CD14-positive monocyte (primary cell): ENCODE measurements around the gene UBE2U. TPM values are rescaled to one million over a fixed set of nuclear protein-coding genes. Genes with fewer than 3 reads are reported as not detected.

Experiments used
- DNase-seq, 3 donors: peaks; one replicate each; pipeline ENCODE4 v3.0.0-alpha.2; 2011 to 2022
- H2AFZ ChIP-seq: 2 replicates; pipeline ENCODE4 v1.6.0; 2012; ENCODE audit warnings: mild to moderate bottlenecking, low read depth, low read length, inconsistent platforms; ENCODE audit not compliant: insufficient read depth, poor library complexity, severe bottlenecking
- H3K27ac ChIP-seq, 2 donors: 1 replicate in 1 of 2; 2 replicates in 1 of 2; pipeline ENCODE4 v1.5.1; 2012 to 2013; ENCODE audit warnings: low read length in 2 of 2, control low read depth in 1 of 2, inconsistent platforms in 1 of 2, low read depth in 1 of 2, mild to moderate bottlenecking in 1 of 2
- H3K27me3 ChIP-seq, 2 donors: one replicate each; pipeline versions ENCODE4 v1.6.0 to v1.6.1; 2011 to 2013; ENCODE audit warnings: low read length in 2 of 2; ENCODE audit not compliant: control insufficient read depth in 2 of 2, insufficient read depth in 2 of 2
- H3K36me3 ChIP-seq, 2 donors: replicated peaks in 1 of 2; 1 replicate in 1 of 2; 2 replicates in 1 of 2; pipeline versions ENCODE4 v1.5.1 to v1.6.1; 2012 to 2013; ENCODE audit warnings: low read length in 2 of 2, control low read depth in 1 of 2, inconsistent platforms in 1 of 2, mild to moderate bottlenecking in 1 of 2; ENCODE audit not compliant: insufficient read depth in 2 of 2, control insufficient read depth in 1 of 2
- H3K4me1 ChIP-seq, 2 donors: 1 replicate in 1 of 2; 2 replicates in 1 of 2; pipeline versions ENCODE4 v1.5.1 to v1.6.1; 2012 to 2013; ENCODE audit warnings: low read length in 2 of 2, control low read depth in 1 of 2, inconsistent platforms in 1 of 2, mild to moderate bottlenecking in 1 of 2, moderate library complexity in 1 of 2; ENCODE audit not compliant: insufficient read depth in 2 of 2, control insufficient read depth in 1 of 2
- H3K4me2 ChIP-seq: replicated peaks from 2 replicates; pipeline ENCODE3; 2012; ENCODE audit warnings: low read length, moderate library complexity, mild to moderate bottlenecking; ENCODE audit not compliant: poor library complexity, severe bottlenecking; ENCODE audit errors: extremely low read depth
- H3K4me3 ChIP-seq, 3 experiments: fragments of 200-600 bp in 1 of 3; sonication (generic) in 1 of 3; replicated peaks in 1 of 3; 1 replicate in 2 of 3; 2 replicates in 1 of 3; pipeline ENCODE4 v1.5.1; 2011 to 2013; ENCODE audit warnings: low read length in 3 of 3, mild to moderate bottlenecking in 3 of 3, control low read depth in 2 of 3, low read depth in 2 of 3, inconsistent platforms in 1 of 3, moderate library complexity in 1 of 3
- H3K79me2 ChIP-seq: 2 replicates; pipeline ENCODE4 v1.6.0; 2012; ENCODE audit warnings: mild to moderate bottlenecking, control low read depth, inconsistent platforms, low read length, moderate library complexity; ENCODE audit not compliant: insufficient read depth
- H3K9ac ChIP-seq: 2 replicates; pipeline ENCODE4 v1.6.0; 2017; ENCODE audit warnings: low read length, mild to moderate bottlenecking; ENCODE audit not compliant: insufficient read depth, poor library complexity, severe bottlenecking
- H3K9me3 ChIP-seq, 2 donors: replicated peaks in 1 of 2; 1 replicate in 1 of 2; 2 replicates in 1 of 2; pipeline versions ENCODE4 v1.5.1 to v1.6.1; 2012 to 2013; ENCODE audit warnings: low read length in 2 of 2, control low read depth in 1 of 2; ENCODE audit not compliant: control insufficient read depth in 1 of 2, insufficient read depth in 1 of 2
- H4K20me1 ChIP-seq: 2 replicates; pipeline ENCODE4 v1.6.0; 2012; ENCODE audit warnings: mild to moderate bottlenecking, low read length, control low read depth, moderate library complexity; ENCODE audit not compliant: insufficient read depth
- H3K27ac Mint-ChIP-seq, 7 donors: one replicate each; pipeline ENCODE4 v1.8.0; 2020; ENCODE audit warnings: mild to moderate bottlenecking in 7 of 7, mixed read lengths in 7 of 7, moderate library complexity in 6 of 7, inconsistent platforms in 2 of 7
- H3K27me3 Mint-ChIP-seq, 3 donors: one replicate each; pipeline ENCODE4 v1.8.0; 2021 to 2022; ENCODE audit warnings: low read depth in 3 of 3, mild to moderate bottlenecking in 3 of 3, mixed read lengths in 3 of 3, moderate library complexity in 3 of 3, inconsistent platforms in 1 of 3
- H3K36me3 Mint-ChIP-seq, 2 donors: one replicate each; pipeline ENCODE4 v1.8.0; 2020; ENCODE audit warnings: mixed read lengths in 2 of 2, inconsistent platforms in 1 of 2, mild to moderate bottlenecking in 1 of 2
- H3K4me1 Mint-ChIP-seq: one replicate; pipeline ENCODE4 v1.8.0; 2020; ENCODE audit warnings: mild to moderate bottlenecking, mixed read lengths
- H3K4me3 Mint-ChIP-seq, 2 donors: one replicate each; pipeline ENCODE4 v1.8.0; 2020; ENCODE audit warnings: mild to moderate bottlenecking in 2 of 2, mixed read lengths in 2 of 2, moderate library complexity in 1 of 2
- H3K9me3 Mint-ChIP-seq, 7 donors: one replicate each; pipeline ENCODE4 v1.8.0; 2020 to 2022; ENCODE audit warnings: mixed read lengths in 7 of 7, mild to moderate bottlenecking in 6 of 7, moderate library complexity in 6 of 7, inconsistent platforms in 2 of 7
- CTCF ChIP-seq: fragments of 200-600 bp; IDR thresholded peaks from one replicate; pipeline ENCODE4 v1.8.0; 2022; ENCODE audit warnings: antibody characterized with exemption, mild to moderate bottlenecking
- WGBS: methylation state at CpG from one replicate; pipeline ENCODE4 v1.1.5; 2013; ENCODE audit warnings: missing lambda C conversion rate; ENCODE audit not compliant: insufficient coverage; 5-methylcytosine and 5-hydroxymethylcytosine counted together
- intact Hi-C, 2 donors: fragments of 100-400 bp; cut with micrococcal nuclease; formaldehyde crosslinking; loops; one replicate each; pipeline versions ENCODE4 v1.15.0 to v1.15.1; 2023
- polyA plus RNA-seq, 3 donors: library from polyadenylated mRNA; depleted of rRNA in 1 of 3; unstranded in 2 of 3; stranded (reverse) in 1 of 3; fragments of 300-500 nt in 2 of 3; fragments of >200 nt in 1 of 3; fragmentation: Illumina TruSeq in 2 of 3; gene quantifications; 1 replicate in 2 of 3; 2 replicates in 1 of 3; pipeline ENCODE4 v1.2.3, GENCODE V29; 2012 to 2021

The UBE2U gene
- polyA plus RNA-seq, 3 donors: not detected

- intact Hi-C loops: no loop called here
- no peaks in the 10 kb centered on the region for H3K36me3 Mint-ChIP-seq
- peaks cover 0 to 3% (median 1%) of the 10 kb centered on the region in 3 donors for H3K27me3 Mint-ChIP-seq
- Histone ChIP-seq H2AFZ (no peak overlapping the region), H3K27me3 (no peaks in the 10 kb centered on the region), H3K79me2 (no peaks in the 10 kb centered on the region), H3K27ac (no peak overlapping the region), H3K4me3 (no peak overlapping the region), H3K9me3 (no peaks in the 10 kb centered on the region), H3K4me1 (no peaks in the 10 kb centered on the region), H3K9ac (no peak overlapping the region), H3K4me2 (no peak overlapping the region), H3K36me3 (no peaks in the 10 kb centered on the region), H4K20me1 (no peaks in the 10 kb centered on the region)
- WGBS: 96% methylated on average over 3 of the region's 3 CpGs
- no peaks in the 10 kb centered on the region for H3K4me1 Mint-ChIP-seq
- no peak for DNase-seq
- TF ChIP-seq CTCF: no peak
- no peaks in the 10 kb centered on the region for H3K9me3 Mint-ChIP-seq
- peak overlapping the region in 1 of 7 donors; percentile 75 for H3K27ac Mint-ChIP-seq
- H3K4me3 Mint-ChIP-seq: no peak overlapping the region
Measured at GRCh38 chr1:64302194-64302593, 98.8 kb downstream of the UBE2U start.

GRCh38 chr1:64302971-64303370 is 99.5 kb downstream of the UBE2U start:
- H3K4me3 ChIP-seq: no peak overlapping the region
- Mint-ChIP-seq H3K4me1 (no peaks in the 10 kb centered on the region), H3K4me3 (no peak overlapping the region), H3K9me3 (no peaks in the 10 kb centered on the region), H3K27me3 (peaks cover 0 to 3% (median 1%) of the 10 kb centered on the region in 3 donors), H3K27ac (no peak overlapping the region), H3K36me3 (no peaks in the 10 kb centered on the region)
- H2AFZ ChIP-seq: no peak overlapping the region
- H3K9me3 ChIP-seq: no peaks in the 10 kb centered on the region
- H3K9ac ChIP-seq: no peak overlapping the region
- no CpG with 5 or more reads among the region's 2 CpGs for WGBS
- H4K20me1 ChIP-seq: no peaks in the 10 kb centered on the region
- H3K4me1 ChIP-seq: no peaks in the 10 kb centered on the region
- no peak overlapping the region for H3K4me2 ChIP-seq
- intact Hi-C loops: no loop called here
- H3K27ac ChIP-seq: no peak overlapping the region
- H3K36me3 ChIP-seq: no peaks in the 10 kb centered on the region
- no peaks in the 10 kb centered on the region for H3K27me3 ChIP-seq
- DNase-seq: no peak
- no peak for TF ChIP-seq CTCF
- H3K79me2 ChIP-seq: no peaks in the 10 kb centered on the region
